Measurements from ENCODE around the gene IL1F10.

The IL1F10 gene

DNA sequence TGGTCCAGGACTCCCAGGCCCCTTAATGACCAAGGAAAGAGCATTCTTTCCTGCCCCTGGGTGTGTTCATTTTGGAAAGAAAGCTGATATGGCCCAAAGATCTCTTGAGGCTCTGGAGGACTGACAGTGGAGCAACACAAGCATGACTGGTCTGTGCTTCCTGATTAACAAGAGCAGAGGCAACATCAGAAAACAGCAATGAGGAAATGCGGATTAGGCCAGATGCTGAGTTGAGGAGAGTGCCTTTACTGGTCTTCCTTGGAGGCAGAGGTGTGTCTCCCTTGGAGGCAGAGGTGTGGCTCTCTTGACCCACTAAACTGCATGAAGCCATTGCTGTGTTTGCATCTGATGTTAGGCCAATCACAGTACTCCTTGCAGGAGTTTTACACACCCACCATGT, 35.0 kb upstream of the IL1F10 start:
- TF ChIP-seq, protein P1, sequence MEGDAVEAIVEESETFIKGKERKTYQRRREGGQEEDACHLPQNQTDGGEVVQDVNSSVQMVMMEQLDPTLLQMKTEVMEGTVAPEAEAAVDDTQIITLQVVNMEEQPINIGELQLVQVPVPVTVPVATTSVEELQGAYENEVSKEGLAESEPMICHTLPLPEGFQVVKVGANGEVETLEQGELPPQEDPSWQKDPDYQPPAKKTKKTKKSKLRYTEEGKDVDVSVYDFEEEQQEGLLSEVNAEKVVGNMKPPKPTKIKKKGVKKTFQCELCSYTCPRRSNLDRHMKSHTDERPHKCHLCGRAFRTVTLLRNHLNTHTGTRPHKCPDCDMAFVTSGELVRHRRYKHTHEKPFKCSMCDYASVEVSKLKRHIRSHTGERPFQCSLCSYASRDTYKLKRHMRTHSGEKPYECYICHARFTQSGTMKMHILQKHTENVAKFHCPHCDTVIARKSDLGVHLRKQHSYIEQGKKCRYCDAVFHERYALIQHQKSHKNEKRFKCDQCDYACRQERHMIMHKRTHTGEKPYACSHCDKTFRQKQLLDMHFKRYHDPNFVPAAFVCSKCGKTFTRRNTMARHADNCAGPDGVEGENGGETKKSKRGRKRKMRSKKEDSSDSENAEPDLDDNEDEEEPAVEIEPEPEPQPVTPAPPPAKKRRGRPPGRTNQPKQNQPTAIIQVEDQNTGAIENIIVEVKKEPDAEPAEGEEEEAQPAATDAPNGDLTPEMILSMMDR (IDR thresholded peaks at IDR 0.05; ENCODE audit: low read depth, low read length) = no peak
- no peak overlapping the region for H3K4me3 ChIP-seq (ENCODE audit: low read depth, low read length)

DNA sequence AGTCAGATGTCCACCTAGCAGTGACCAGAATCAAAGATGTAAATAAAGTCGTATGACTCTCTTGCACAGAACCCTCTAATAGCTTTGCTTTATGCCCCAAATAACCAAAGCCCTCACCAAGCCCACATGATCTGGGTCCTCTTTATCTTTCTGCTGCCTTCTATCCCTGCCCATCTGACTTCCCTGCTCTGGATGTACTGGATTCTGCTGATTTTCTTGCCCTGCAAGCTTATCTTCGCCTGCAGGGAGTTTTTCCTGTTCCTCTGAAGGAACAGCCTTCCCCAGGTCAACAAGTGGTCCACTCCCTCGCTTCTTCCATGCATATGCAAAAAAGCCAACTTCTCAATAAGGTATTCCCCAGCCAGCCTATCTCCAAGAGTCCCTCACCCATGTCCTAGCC, 33.8 kb upstream of the IL1F10 start:
- TF ChIP-seq, protein P1 (IDR thresholded peaks at IDR 0.05; ENCODE audit: low read depth, low read length) = no peak
- no peak overlapping the region for H3K4me3 ChIP-seq (ENCODE audit: low read depth, low read length)

DNA sequence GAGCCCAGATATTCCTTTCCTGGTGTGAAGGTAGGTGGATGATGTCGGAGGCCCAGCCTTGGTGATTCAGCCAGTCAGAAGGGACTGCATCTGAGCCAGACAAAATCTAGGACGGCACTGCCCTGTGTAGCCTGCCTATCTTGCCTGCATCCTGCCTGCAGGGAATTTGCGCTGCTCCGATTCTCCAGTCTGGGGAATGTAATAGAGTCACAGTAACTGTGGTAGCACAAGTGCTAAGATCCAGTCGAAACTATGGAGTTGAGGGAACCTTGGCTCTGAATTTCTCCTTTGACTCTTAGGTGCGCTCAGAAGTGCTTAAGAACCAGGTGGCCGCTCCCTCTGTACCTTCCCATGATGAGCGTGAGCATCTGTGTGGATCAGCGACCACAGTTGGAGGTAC, 31.0 kb upstream of the IL1F10 start:
- TF ChIP-seq, protein P1 (IDR thresholded peaks at IDR 0.05; ENCODE audit: low read depth, low read length) = no peak
- H3K4me3 ChIP-seq (ENCODE audit: low read depth, low read length) = no peak overlapping the region

DNA sequence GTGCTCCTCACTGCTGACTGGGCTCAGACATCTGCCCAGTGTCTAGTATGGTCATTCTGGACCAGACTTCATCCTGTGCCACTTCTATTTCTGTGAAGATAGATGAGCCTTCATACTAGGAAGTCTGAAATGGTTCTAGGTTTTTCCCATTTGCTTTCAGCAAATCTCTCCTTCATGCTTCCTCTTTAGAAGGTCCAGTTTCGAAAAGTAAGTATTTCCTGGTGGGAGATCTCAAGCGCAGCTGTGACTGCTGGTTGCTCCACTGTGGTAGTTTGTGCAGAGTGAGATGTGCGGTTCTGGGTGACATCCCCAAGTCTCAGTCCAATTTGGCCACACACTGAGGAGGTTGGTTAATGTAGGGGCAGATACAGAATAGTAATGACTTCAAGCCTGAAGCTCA, 29.5 kb upstream of the IL1F10 start:
- no peak overlapping the region for H3K4me3 ChIP-seq (ENCODE audit: low read depth, low read length)
- TF ChIP-seq, protein P1 (IDR thresholded peaks at IDR 0.05; ENCODE audit: low read depth, low read length) = no peak

DNA sequence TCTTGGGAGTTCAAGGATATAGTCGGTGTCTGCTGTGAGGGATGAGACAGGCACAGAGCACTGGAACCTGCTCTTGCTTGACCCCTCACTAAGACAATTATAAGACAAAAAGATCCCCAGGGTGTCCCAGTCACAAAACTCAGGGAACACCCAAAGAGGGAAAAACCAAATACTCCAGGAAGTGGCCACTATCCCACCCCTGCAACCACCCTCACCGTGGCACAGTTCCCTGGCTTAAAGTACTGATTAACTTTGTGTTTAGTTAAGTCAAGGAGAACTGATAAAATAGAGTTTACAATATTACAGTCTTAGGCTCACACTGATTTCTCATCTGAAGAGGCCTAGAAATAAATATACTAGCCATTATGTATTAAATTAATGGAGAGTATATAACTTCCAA, 28.6 kb upstream of the IL1F10 start:
- TF ChIP-seq, protein P1 (IDR thresholded peaks at IDR 0.05; ENCODE audit: low read depth, low read length) = no peak
- H3K4me3 ChIP-seq (ENCODE audit: low read depth, low read length) = no peak overlapping the region

DNA sequence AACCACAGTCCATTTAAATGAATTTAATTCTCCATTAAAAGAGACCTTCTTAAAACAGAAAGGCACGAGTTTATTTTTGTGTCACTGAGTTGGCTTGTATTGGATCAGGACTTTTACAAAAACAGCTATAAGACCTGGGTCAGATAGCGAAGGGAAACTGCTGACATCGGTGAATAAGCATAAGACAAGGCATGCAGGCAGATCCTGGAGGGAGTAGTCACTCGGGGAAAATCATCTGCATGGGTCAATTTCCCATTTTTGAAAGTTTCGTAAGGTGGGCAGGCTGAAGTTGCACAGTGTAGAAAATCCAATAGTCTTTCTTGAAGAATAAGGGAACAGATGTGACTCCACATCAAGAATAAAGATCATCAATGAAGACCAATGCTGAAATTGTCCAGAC, 28.1 kb upstream of the IL1F10 start:
- TF ChIP-seq, protein P1 (IDR thresholded peaks at IDR 0.05; ENCODE audit: low read depth, low read length) = no peak
- H3K4me3 ChIP-seq (ENCODE audit: low read depth, low read length) = no peak overlapping the region

DNA sequence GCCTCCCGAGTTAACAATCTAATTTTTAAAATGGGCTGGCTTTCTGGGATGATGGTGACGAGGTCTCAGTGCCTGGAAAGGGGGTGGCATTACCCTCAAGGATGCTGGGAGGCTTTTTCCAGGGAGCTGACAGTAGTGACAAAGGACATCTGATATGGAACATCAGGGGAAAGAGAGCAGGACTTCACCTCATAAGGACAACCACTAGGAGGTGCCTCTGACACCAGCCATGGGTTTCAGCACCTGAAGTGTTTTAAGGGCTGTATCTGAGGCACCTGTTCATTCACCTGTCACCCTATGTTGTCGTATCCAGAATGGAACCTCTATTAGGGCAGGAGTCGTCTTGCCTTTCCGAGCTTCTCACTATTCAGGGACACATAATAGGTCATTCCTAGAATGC, 25.9 kb upstream of the IL1F10 start:
- no peak overlapping the region for H3K4me3 ChIP-seq (ENCODE audit: low read depth, low read length)
- TF ChIP-seq, protein P1 (IDR thresholded peaks at IDR 0.05; ENCODE audit: low read depth, low read length) = no peak

All from WI38 (cell line).